ENCODE measurements around the gene HEPACAM.

DNA sequence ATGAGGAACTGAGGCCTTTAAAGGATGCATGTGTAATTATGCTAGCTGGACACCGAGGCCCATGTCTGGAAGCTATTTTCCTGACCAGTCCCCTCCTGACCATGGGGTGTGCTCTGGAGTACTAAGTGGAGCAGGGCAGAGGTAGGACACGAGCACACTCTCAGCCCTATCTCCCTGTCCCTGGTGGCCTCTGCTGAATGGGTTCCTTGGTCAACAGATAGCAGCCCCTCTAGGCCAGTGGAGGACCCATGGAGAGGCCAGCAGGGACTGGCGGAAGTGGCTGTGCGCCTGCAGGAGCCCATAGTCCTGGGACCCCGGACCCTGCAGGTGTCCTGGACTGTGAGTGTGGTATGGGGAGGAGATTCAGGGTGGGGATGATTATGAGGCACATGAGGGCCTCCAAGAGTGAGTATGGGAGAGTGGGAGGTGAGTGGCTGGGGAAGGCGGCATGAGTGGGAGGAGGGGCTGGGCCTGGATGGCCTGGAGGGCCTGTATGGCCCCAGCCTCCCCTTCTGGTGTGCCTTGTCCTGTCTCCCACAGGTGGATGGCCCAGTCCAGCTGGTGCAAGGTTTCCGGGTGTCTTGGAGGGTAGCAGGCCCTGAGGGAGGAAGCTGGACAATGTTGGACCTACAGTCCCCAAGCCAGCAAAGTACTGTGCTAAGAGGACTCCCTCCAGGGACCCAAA lies 61.1 kb downstream of the HEPACAM start:
- no peak for TF ChIP-seq EP300 (IDR thresholded peaks at IDR 0.05)
- TF ChIP-seq, protein P1, sequence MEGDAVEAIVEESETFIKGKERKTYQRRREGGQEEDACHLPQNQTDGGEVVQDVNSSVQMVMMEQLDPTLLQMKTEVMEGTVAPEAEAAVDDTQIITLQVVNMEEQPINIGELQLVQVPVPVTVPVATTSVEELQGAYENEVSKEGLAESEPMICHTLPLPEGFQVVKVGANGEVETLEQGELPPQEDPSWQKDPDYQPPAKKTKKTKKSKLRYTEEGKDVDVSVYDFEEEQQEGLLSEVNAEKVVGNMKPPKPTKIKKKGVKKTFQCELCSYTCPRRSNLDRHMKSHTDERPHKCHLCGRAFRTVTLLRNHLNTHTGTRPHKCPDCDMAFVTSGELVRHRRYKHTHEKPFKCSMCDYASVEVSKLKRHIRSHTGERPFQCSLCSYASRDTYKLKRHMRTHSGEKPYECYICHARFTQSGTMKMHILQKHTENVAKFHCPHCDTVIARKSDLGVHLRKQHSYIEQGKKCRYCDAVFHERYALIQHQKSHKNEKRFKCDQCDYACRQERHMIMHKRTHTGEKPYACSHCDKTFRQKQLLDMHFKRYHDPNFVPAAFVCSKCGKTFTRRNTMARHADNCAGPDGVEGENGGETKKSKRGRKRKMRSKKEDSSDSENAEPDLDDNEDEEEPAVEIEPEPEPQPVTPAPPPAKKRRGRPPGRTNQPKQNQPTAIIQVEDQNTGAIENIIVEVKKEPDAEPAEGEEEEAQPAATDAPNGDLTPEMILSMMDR (IDR thresholded peaks at IDR 0.05): no peak
